ENCODE data around the gene CHN1. TPM values are rescaled to one million over a fixed set of nuclear protein-coding genes. Genes with fewer than 3 reads are reported as not detected.
A peak's percentile ranks its signal among the peaks of the same experiment; 100 is the strongest.

Gene CHN1
- total and polyA plus RNA-seq, 2 donors, result 3.1 to 5.0 TPM

DNA sequence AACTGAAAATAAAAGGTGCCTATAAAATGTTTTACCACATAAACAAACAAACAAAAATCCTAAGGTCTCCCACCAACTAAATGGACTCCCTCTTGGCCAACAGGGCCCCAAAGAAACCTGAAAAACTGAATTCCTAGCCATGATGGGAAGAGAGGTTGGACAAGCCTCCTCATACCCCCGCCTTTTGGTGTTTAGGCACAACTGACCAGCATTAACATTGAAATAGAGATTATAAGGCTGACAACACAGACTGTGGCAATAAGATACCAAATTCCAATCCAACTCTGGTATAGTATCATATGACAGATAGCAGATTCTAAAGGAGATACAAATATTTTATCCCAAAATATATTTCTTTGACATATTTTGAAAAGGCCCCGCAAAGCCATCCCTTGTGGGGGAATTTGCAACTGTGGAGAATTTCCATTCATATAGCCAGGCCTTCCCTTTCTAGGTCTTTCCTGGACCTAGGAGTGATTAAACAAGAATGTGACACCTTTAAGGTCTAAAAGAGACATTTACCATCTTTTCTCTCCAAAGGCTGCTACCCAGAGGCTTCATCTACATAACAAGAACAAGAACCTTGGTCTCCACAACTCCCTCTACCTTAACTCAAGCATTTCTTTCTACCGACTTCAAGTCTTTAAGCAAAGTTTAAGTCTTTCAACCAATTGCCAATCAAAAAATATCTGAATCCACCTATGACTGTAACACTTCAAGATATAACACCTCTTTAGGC is 80.0 kb downstream of the CHN1 start:
- DNase-seq (ENCODE audit: low read depth in 6 of 9, low spot score in 9 of 9), result no peak
- H3K4me3 ChIP-seq (ENCODE audit: low read length in 2 of 2), result no peak overlapping the region
- no peak overlapping the region for H3K27ac ChIP-seq (ENCODE audit: low read depth in 1 of 2, low read length in 1 of 2)
- no peaks in the 10 kb centered on the region for H3K27me3 ChIP-seq (ENCODE audit: control insufficient read depth in 2 of 2, insufficient read depth in 1 of 2, low read length in 1 of 2)
- peaks cover 0 to 2% of the 10 kb centered on the region in 2 donors for H3K9me3 ChIP-seq (ENCODE audit: control insufficient read depth in 2 of 2, insufficient read depth in 1 of 2, low read length in 1 of 2)
- H3K4me1 ChIP-seq (ENCODE audit: control insufficient read depth in 2 of 2, insufficient read depth in 2 of 2, low read length in 2 of 2), result no peaks in the 10 kb centered on the region
- 95% methylated on average over 3 of the region's 3 CpGs for WGBS
- H3K36me3 ChIP-seq (ENCODE audit: control insufficient read depth in 2 of 2, insufficient read depth in 2 of 2, low read length in 1 of 2), result no peaks in the 10 kb centered on the region

DNA sequence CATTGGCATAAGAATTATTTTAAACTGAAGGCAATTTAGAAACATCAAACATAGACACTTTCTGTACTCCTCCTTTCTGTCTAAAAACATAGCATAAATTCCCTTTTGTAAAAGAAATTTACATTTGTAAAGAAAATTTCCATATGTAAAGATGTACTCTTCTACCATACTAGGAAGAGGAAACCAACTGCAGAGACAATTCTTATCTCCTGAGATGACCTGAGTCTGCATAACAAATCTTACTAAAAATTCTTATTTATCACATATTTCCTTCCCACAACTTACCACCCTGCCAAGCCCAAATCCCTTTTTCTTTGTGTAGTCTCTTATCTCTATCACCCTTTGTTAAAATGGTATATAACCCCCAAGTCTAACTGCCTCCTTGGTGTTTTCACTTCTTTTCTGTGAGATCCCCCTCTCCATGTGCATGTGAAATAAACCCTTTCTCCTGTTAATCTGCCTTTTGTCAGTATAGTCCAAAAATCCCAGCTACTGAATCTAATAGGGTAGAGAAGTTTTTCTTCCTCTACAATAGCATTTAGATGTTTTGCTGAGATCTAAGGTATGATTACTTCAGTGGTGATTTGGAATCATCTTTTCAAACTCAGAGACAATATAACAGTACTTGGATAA is 81.0 kb downstream of the CHN1 start:
- Histone ChIP-seq H3K4me3 (ENCODE audit: low read length in 2 of 2) (no peak overlapping the region), H3K27me3 (ENCODE audit: control insufficient read depth in 2 of 2, insufficient read depth in 1 of 2, low read length in 1 of 2) (no peaks in the 10 kb centered on the region), H3K9me3 (ENCODE audit: control insufficient read depth in 2 of 2, insufficient read depth in 1 of 2, low read length in 1 of 2) (peaks cover 0 to 2% of the 10 kb centered on the region in 2 donors), H3K4me1 (ENCODE audit: control insufficient read depth in 2 of 2, insufficient read depth in 2 of 2, low read length in 2 of 2) (no peaks in the 10 kb centered on the region), H3K27ac (ENCODE audit: low read depth in 1 of 2, low read length in 1 of 2) (no peak overlapping the region), H3K36me3 (ENCODE audit: control insufficient read depth in 2 of 2, insufficient read depth in 2 of 2, low read length in 1 of 2) (no peaks in the 10 kb centered on the region)
- DNase-seq (ENCODE audit: low read depth in 6 of 9, low spot score in 9 of 9), result no peak

DNA sequence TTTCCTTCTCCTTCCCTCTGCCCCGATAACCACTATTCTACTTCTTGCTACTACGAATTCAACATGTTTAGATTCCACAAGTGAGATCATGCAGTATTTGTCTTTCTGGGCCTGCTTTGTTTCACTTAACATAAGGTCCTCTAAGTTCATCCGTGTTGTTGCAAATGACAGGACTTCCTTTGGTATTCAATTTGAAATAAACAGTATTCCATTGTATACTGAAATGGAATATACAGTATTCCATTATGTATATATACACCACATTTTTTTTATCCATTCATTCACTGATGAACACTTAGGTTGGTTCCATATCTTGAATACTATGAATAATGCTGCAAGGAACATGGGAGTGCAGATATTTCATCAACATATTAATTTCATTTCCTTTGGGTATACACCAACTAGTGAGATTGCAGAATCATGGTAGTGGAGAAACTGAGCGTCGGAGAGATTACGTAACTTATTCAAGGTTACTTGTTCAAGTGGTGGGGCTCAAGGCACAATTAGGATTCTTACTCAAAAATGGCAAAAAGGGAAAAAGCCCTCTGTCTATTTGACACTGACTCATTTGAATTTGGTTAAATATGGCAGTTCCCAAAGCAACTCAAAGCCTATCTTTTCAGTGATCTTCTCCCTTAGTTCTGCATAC is 85.1 kb downstream of the CHN1 start:
- H3K27ac ChIP-seq (ENCODE audit: low read depth in 1 of 2, low read length in 1 of 2), result no peak overlapping the region
- H3K27me3 ChIP-seq (ENCODE audit: control insufficient read depth in 2 of 2, insufficient read depth in 1 of 2, low read length in 1 of 2), result no peaks in the 10 kb centered on the region
- H3K4me1 ChIP-seq (ENCODE audit: control insufficient read depth in 2 of 2, insufficient read depth in 2 of 2, low read length in 2 of 2), result no peaks in the 10 kb centered on the region
- no peaks in the 10 kb centered on the region for H3K36me3 ChIP-seq (ENCODE audit: control insufficient read depth in 2 of 2, insufficient read depth in 2 of 2, low read length in 1 of 2)
- no peak for DNase-seq (ENCODE audit: low read depth in 6 of 9, low spot score in 9 of 9)
- WGBS, result 88% methylated on average over 6 of the region's 6 CpGs
- peaks cover 0 to 2% of the 10 kb centered on the region in 2 donors for H3K9me3 ChIP-seq (ENCODE audit: control insufficient read depth in 2 of 2, insufficient read depth in 1 of 2, low read length in 1 of 2)
- no peak overlapping the region for H3K4me3 ChIP-seq (ENCODE audit: low read length in 2 of 2)

DNA sequence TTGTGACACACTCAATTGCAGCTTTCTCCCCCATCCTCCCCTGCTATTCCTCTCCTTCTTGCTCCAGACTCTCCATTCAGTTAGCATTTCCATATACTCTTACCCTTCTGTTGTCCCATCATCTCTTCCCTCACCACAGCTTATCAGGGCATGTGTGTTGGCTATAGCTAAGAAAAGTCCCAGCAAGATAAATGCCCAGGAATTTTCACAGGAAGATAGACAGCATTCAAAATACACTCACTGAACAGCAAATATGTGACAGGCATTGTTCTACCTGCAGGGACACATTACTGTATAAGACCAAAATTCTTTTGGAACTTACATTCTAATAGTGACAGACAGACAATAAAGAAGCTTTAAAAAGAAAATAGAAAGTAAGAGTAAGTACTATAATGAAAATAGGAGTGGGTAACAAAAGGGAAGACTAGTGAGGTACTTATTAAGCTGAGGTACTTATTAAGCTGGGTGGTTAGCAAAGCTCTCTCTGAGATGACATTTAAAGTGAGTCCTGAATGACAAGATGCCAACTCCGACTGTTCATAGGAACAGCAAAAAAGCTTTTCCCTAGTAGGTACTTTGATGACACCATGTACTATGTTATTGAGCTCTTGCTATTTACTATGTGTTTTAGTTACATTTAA is 86.2 kb downstream of the CHN1 start:
- no peak overlapping the region for H3K27ac ChIP-seq (ENCODE audit: low read depth in 1 of 2, low read length in 1 of 2)
- WGBS, result 93% methylated on average over 1 of the region's 1 CpG
- no peaks in the 10 kb centered on the region for H3K36me3 ChIP-seq (ENCODE audit: control insufficient read depth in 2 of 2, insufficient read depth in 2 of 2, low read length in 1 of 2)
- no peak for DNase-seq (ENCODE audit: low read depth in 6 of 9, low spot score in 9 of 9)
- no peaks in the 10 kb centered on the region for H3K4me1 ChIP-seq (ENCODE audit: control insufficient read depth in 2 of 2, insufficient read depth in 2 of 2, low read length in 2 of 2)
- H3K4me3 ChIP-seq (ENCODE audit: low read length in 2 of 2), result no peak overlapping the region
- peaks cover 0 to 2% of the 10 kb centered on the region in 2 donors for H3K27me3 ChIP-seq (ENCODE audit: control insufficient read depth in 2 of 2, insufficient read depth in 1 of 2, low read length in 1 of 2)
- H3K9me3 ChIP-seq (ENCODE audit: control insufficient read depth in 2 of 2, insufficient read depth in 1 of 2, low read length in 1 of 2), result peaks cover 0 to 2% of the 10 kb centered on the region in 2 donors

DNA sequence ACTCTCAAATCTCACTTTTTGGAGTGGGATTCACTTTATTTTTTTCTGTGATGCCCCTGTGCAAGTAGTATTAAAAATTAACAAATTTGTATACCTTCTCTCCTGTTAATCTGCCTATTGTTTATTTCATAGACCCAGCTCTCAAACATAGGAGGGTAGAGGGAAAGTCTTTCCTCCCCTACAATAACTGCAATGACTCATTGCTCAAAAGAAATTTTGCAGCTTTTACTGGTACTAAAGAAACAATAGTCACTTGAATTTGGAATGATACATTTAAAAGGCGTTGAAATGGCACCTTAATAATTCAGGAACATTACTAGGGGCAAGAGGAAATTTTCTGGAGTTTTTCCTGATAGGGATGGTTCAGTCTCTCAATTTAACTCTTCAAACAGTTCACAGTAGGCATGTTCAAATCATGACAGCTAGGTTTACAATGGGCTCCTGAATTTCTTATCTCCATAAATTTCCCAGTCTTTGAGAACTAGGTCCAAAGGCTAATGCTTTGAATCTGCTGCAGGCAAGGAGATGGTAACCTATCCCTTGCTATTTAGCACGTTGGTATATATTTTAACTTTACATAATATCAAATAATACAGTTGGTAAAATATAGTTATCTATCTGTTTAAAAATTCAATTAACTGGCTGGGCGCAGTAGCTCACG is 88.8 kb downstream of the CHN1 start:
- Histone ChIP-seq H3K36me3 (ENCODE audit: control insufficient read depth in 2 of 2, insufficient read depth in 2 of 2, low read length in 1 of 2) (no peaks in the 10 kb centered on the region), H3K27ac (ENCODE audit: low read depth in 1 of 2, low read length in 1 of 2) (no peak overlapping the region), H3K27me3 (ENCODE audit: control insufficient read depth in 2 of 2, insufficient read depth in 1 of 2, low read length in 1 of 2) (peaks cover 0 to 2% of the 10 kb centered on the region in 2 donors), H3K9me3 (ENCODE audit: control insufficient read depth in 2 of 2, insufficient read depth in 1 of 2, low read length in 1 of 2) (peaks cover 0 to 2% of the 10 kb centered on the region in 2 donors), H3K4me1 (ENCODE audit: control insufficient read depth in 2 of 2, insufficient read depth in 2 of 2, low read length in 2 of 2) (no peaks in the 10 kb centered on the region), H3K4me3 (ENCODE audit: low read length in 2 of 2) (no peak overlapping the region)
- WGBS, result 95% methylated on average over 4 of the region's 4 CpGs
- DNase-seq (ENCODE audit: low read depth in 6 of 9, low spot score in 9 of 9), result no peak

DNA sequence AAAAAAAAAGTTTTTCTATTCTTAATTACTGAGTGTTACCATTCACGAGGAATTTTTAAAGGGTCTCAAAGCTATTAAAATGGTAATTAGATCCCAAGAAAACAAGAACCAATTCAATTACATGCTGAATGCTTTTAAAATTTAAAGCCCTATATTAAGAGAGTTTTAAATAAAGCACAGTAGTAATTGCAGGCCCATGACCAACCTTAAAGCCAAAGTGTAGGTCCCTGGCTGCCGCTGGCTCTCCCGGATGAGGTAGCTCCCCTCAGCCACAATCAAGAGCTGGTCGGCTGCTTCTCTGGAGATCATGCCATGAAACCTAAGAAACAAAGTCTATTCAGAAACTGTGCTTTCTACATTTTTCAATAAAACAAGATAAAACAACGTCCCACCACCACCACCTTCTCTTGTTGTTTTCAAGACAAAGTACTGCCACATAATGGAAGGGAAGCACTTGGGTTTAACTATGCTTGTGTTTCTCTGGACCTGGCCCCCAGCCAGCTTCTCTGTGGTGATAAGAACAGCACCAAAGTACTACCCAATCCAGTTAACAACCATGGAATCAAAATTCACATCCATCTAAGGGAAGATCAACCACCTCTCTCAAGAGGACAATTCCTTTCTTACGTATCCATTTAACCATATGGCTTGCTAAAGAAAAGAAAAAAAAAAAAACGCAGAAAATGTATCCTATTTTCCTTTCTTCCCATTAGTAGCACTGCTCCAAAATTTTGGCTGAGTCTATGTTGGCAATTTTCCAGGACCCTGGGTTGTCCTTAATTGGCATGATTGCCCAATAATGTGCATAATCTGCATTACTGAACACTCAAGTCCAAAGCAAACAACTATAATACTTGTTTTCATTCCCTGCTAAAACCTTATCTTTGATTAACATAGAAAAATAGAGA is 90.1 kb downstream of the CHN1 start:
- Histone ChIP-seq H3K9me3 (ENCODE audit: control insufficient read depth in 2 of 2, insufficient read depth in 1 of 2, low read length in 1 of 2) (no peaks in the 10 kb centered on the region), H3K4me3 (ENCODE audit: low read length in 2 of 2) (no peak overlapping the region), H3K27me3 (ENCODE audit: control insufficient read depth in 2 of 2, insufficient read depth in 1 of 2, low read length in 1 of 2) (peaks cover 0 to 2% of the 10 kb centered on the region in 2 donors), H3K4me1 (ENCODE audit: control insufficient read depth in 2 of 2, insufficient read depth in 2 of 2, low read length in 2 of 2) (no peaks in the 10 kb centered on the region), H3K27ac (ENCODE audit: low read depth in 1 of 2, low read length in 1 of 2) (no peak overlapping the region), H3K36me3 (ENCODE audit: control insufficient read depth in 2 of 2, insufficient read depth in 2 of 2, low read length in 1 of 2) (no peaks in the 10 kb centered on the region)
- WGBS, result 97% methylated on average over 7 of the region's 7 CpGs
- no peak for DNase-seq (ENCODE audit: low read depth in 6 of 9, low spot score in 9 of 9)

DNA sequence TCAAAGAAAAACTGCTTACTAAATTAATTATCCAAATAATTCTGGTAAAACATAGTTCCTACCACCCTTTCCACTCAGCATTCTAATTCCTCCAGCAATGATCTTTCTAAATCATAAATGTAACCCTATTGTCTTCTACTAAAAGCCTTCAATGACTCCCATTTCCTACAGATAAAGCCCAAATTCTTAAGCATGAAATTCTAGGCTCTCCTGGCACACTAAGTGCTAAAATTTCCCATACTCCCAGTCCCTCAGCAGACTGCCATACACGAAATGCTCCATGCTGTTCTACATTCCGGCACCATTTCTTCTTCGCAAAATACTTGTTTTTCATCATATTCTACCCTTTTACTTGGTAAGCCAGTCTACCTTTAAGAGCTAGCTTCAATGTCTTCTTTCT is 96.9 kb downstream of the CHN1 start:
- no peak for DNase-seq (ENCODE audit: low read depth in 6 of 9, low spot score in 9 of 9)
- H3K9me3 ChIP-seq (ENCODE audit: control insufficient read depth in 2 of 2, insufficient read depth in 1 of 2, low read length in 1 of 2), result no peaks in the 10 kb centered on the region
- H3K4me3 ChIP-seq (ENCODE audit: low read length in 2 of 2), result no peak overlapping the region
- no peaks in the 10 kb centered on the region for H3K36me3 ChIP-seq (ENCODE audit: control insufficient read depth in 2 of 2, insufficient read depth in 2 of 2, low read length in 1 of 2)
- H3K27me3 ChIP-seq (ENCODE audit: control insufficient read depth in 2 of 2, insufficient read depth in 1 of 2, low read length in 1 of 2), result no peaks in the 10 kb centered on the region
- over 99% methylated on average over 3 of the region's 3 CpGs for WGBS
- H3K4me1 ChIP-seq (ENCODE audit: control insufficient read depth in 2 of 2, insufficient read depth in 2 of 2, low read length in 2 of 2), result no peaks in the 10 kb centered on the region
- no peak overlapping the region for H3K27ac ChIP-seq (ENCODE audit: low read depth in 1 of 2, low read length in 1 of 2)

DNA sequence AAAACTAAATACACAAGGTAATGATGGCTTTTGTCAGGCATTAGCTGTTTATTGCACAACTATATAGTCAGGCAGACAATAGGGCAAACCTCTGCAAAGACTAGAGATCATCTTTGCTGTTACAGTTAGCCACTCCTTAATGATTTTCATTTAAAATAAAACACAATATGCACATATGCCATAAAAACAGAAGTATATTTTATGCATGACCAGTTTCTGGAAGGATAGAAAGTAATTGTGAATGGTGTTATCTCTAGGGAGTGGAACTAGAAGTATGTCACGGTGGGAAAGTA is 102.0 kb downstream of the CHN1 start:
- Histone ChIP-seq H3K4me1 (ENCODE audit: control insufficient read depth in 2 of 2, insufficient read depth in 2 of 2, low read length in 2 of 2) (peaks cover 2% of the 10 kb centered on the region in 2 donors), H3K27ac (ENCODE audit: low read depth in 1 of 2, low read length in 1 of 2) (peak overlapping the region in 1 of 2 donors; percentile 8), H3K36me3 (ENCODE audit: control insufficient read depth in 2 of 2, insufficient read depth in 2 of 2, low read length in 1 of 2) (no peaks in the 10 kb centered on the region), H3K27me3 (ENCODE audit: control insufficient read depth in 2 of 2, insufficient read depth in 1 of 2, low read length in 1 of 2) (no peaks in the 10 kb centered on the region), H3K9me3 (ENCODE audit: control insufficient read depth in 2 of 2, insufficient read depth in 1 of 2, low read length in 1 of 2) (no peaks in the 10 kb centered on the region), H3K4me3 (ENCODE audit: low read length in 2 of 2) (no peak overlapping the region)
- WGBS, result 94% methylated on average over 1 of the region's 1 CpG
- DNase-seq (ENCODE audit: low read depth in 6 of 9, low spot score in 9 of 9), result no peak

Measured in thymus (tissue), 11 donors.